Activated T-cell treated with anti-CD3 and anti-CD28 coated beads for 24 hours (primary cell): ENCODE results near the gene RPS6KL1.

ENCODE experiments used
- DNase-seq: peaks from one replicate; pipeline ENCODE4 v3.0.0-alpha.2; 2020; ENCODE audit warnings: low read depth

RPS6KL1 gene, protein sequence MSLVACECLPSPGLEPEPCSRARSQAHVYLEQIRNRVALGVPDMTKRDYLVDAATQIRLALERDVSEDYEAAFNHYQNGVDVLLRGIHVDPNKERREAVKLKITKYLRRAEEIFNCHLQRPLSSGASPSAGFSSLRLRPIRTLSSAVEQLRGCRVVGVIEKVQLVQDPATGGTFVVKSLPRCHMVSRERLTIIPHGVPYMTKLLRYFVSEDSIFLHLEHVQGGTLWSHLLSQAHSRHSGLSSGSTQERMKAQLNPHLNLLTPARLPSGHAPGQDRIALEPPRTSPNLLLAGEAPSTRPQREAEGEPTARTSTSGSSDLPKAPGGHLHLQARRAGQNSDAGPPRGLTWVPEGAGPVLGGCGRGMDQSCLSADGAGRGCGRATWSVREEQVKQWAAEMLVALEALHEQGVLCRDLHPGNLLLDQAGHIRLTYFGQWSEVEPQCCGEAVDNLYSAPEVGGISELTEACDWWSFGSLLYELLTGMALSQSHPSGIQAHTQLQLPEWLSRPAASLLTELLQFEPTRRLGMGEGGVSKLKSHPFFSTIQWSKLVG

GRCh38 chr14:74922752-74923401 is at the start of gene RPS6KL1:
RPS6KL1 (minus strand) TSS chr14:74923260; CDS start chr14:74921541, 1,719 bp downstream.
- DNase-seq, result peak; percentile 66

DNA sequence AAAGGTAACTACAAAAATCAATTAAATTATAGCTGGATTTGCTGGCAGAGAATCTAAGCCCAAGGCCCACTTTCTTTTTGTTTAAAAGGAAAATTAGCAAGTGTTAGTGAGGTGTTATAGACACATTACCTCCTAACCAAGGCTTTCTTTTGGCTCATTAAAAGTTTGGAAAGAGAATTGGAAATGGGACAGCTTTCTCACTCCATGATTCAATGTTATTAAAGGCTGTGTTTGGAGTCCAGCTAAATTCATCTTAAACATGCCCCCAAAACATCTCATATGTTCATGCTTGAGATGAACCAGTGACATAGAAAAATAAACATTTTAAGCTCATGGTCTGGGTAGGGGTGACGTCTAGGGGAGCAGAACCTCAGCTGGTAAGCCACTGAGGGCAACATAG is 45.8 kb upstream of the RPS6KL1 start:
- DNase-seq, result no peak

- no peak for DNase-seq
These were observed 42.6 kb upstream of the RPS6KL1 start for GRCh38 chr14:74965486-74966153.

DNA sequence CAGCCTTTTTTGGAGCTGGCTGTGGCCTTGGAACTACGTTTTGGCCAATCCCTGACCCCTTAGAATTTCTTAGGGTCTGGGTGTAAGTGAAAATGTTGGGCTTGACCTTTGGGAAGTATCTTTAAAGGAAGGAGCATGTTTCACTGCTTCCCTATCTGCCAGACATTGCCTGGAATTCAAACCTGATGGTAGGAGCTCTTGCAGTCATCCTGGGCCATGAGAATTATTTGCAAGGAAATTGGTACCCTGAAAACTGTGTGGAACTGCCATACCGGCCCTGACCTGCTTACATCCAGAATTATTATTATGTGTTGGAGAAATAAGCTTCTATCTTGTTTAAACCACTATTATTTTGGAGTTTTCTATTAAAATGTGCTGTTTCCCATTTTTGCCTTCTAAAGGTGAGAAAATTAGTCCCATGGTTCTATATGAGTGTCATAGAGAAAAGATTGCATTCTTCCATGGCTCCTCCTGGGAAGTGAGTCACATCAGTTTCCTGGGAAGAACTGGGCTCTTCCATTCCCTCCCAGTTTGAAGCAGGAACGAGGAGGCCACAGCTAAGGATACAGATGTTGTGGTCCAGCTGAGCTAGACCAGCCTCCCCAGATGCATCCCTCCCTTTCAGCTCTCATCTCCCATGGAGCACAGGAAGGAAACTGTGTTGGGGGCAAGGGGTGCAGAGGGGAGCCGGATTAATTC is 41.9 kb upstream of the RPS6KL1 start:
- no peak for DNase-seq

DNA sequence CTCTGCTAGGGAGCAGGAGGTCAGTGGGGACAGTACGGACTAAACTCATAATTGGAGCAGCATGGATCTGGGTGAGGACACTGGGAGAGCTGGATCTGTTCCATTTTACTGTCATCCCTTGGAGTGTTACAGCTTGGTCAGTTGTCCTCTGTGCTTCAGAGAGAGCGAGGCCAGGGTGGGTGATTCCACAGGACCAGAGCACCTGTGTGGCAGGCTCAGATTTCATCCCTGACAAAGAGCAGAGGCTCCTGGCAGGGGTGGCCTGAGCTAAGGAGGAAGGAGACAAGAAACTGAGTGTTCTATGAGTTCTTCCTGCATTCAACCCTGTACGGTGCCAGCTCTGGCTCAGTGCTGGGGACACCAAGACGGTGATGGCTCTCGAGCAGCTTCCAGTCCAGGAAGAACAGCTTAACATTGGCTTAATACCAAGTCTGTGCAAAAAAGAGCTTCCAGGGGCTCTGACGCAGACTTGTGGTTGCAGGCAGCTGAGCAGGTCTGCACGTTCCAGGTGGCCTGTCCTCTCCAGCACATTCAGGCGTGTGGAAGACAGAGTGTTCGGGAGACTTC is 40.7 kb upstream of the RPS6KL1 start:
- DNase-seq, result no peak

DNA sequence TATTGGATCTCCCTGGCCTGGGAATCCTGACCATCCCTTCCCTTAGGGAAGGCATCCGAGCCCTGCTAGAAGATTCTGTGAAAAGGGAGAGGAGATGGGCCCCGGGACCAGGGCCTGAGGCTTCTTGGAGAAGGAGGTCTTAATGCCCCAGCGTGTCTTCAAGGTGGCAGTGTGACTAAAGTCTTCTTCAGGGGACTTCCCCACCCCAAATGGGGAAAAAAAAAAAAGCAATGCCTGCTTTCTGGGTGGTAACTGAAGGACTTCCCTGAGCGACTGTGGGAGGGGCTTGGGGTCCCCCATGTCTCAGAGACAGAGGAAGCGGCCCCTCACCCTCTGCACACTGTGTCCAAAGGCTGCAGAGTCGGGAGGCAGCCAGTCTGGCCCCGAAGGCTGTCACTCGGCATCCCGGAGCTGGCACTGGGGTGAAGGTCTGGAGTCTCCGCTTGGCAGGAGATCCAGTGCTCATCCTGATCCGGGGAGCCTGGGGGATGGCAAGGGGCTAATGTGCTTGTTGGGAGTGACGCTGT is 40.2 kb upstream of the RPS6KL1 start:
- no peak for DNase-seq

- no peak for DNase-seq
These were observed 39.4 kb upstream of the RPS6KL1 start for GRCh38 chr14:74962493-74962892.

DNA sequence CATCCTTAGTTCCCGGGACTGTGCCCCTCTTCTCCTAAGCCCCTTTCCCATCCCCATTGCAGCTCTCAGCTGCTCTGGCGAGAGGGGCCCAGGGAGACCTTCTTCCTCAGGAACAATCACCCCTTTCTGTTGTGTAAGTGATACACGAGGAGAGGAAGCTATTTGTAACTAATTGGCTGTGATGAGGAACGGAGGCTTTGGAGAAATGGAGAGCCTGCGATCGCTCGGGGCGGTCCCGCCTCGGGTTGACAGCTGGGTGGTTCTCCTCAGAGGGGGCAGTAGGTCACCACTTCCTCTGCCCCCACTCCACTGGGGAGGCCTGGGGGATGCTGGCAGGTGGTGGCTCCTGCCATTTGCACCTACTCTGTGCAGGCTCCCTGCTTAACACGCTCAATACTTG is 39.0 kb upstream of the RPS6KL1 start:
- DNase-seq, result no peak

GRCh38 chr14:74961238-74961911 is 38.3 kb upstream of the RPS6KL1 start:
- no peak for DNase-seq

DNA sequence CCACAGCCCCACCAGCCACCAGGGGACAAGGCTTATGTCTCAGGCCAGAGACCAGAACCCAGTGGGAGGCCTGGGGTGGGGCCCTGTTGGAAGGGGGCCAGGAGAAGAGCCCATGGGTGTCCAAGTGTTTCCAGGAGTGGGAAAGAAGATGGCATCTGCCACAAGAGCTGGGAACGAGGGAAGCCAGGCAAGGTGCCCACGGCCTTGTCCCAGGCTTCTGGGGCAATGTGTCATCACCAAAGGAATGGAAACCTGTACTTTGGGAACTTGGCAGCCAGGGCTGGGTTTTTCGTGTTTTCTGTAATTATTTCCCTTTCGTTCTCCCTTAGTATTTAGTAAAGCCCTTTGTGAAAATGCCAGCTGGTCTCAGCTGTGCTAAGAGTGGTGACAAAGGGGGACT is 37.7 kb upstream of the RPS6KL1 start:
- no peak for DNase-seq

DNA sequence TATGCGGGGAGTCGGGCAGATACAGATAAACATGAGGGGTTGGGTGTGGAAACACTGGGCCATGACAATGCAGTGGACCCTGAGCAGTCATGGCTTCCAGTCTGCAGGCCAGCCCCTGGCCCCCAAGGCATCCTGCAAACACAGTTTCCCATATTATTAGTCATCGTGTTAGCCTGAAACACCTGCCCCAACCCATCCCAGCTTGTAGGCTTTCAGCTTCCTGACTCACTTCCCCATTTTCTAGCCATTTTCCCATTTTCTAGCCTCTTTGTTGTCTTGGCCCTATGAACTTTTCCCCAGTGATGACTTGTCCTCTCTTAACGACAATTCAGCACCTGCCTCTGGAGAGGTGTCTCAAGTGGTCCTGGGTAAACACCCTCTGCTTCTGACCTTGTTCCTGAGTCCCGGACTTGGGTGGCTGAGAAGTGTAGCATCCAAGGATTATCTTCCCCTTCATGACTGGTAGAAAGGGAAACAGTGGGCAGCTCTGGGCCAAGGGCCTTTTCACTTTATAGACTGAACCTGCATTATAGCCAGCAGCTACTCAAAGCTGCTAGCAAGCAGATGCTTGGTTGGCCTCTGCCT is 36.6 kb upstream of the RPS6KL1 start:
- DNase-seq, result no peak

DNA sequence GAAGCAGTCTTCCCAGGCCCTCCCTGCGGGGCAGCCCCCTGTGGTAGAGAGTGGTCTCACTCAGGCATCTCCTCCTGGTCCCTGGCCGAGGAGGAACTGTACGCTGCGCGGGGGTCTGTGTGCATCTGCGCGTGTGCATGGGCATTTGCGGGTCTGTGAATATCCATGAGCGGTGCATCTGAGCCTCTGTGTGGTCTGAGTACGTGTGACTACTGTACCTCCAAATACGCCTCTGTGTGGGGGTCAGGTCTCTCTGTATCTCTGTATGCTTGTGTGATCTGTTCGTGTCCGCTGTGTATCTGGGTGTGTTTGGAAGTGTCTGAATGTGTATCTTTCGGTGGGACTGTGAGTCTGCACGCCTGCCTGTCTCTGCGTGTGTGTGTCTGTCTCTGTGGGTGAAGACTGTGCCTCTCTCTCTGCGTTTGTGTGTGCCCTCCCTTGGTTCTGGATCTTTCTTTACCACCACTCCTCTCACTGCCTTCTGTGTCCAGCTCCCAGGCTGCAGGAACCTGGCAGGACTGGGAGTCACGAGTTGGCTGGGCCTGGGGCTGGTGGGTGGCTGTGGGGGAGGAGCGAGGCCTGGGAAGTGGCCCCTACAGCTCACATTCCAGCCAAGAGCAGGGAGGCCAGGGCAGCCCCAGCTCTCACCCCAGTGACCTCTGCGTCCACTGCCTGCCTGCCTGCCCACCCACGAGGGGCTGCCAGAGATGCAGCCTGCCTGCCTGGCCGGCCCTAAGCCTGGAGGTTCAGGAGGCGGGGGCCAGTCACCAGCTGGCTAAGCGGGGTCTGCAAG is 33.4 kb upstream of the RPS6KL1 start:
- no peak for DNase-seq

DNA sequence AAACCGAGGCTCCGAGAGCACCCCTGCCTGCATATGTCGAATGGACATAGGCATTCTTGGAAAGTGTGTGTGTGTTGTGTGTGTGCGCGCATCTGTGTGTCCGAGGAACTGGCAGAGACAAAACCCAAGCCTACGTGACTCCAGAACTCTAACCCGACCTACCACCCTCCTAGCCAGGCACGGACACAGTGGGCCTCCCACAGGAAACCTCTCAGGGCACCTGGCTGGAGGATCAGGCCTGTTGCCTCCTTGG is 32.9 kb upstream of the RPS6KL1 start:
- DNase-seq, result no peak

GRCh38 chr14:74955229-74956026 is 32.4 kb upstream of the RPS6KL1 start, which contains the start of gene PGF:
PGF (minus strand) TSS chr14:74955597; CDS start chr14:74955242, 355 bp downstream.
- DNase-seq, result no peak

GRCh38 chr14:74954947-74955228 is 31.8 kb upstream of the RPS6KL1 start:
- no peak for DNase-seq

DNA sequence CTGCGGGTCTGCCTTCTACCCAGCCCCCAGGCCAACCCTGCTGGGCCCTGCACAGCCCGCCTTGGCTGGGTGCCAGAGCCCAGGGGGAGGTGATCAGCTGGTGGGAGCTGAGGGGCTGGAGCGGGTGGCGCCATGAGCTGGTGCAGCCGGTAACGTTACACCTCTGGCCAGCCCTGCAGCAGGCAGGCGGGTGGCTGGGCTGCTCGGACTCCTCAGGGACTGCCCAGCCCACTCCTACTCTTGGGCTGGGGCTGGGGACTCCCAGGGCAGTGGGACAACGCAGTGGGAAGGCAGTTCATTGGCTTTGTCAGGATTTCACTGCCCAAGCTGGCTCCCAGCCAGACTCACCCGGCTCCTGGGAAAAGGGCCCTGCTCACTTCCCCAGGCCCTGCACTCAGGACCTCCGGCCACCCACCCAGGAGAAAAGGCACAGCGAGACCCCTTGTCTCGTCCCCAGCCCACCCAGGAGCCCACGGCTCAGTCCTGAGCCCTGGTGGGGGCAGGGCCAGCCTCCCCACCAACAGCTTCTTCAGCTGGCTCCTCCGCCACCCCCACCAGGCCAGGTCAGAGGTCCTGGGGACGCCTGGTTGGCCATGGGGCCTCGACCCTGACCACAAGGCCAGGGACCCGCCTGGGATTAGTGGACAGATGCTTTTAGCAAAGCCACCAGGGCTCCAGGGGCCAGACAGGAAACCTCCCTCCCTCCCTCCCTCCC is 31.3 kb upstream of the RPS6KL1 start:
- DNase-seq, result no peak

DNA sequence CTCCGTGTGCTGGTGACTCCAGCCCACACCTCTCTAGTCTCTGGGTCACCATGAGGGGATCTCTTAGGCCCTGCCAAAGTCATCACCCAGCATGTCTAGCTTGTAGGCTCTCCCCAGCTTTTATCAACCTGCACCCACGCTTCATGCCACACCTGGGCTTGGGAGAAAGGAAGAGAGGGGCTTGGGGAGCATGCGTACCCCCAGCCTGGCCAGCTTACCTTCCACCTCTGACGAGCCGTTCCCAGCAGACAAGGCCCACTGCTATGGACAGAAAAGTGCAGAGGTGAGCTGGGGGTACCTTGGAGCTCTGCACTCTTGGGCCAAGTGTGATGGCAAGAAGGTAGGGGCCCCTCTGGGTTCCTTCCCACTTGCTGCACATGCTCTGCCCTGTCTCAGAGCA is 30.6 kb upstream of the RPS6KL1 start:
- no peak for DNase-seq

DNA sequence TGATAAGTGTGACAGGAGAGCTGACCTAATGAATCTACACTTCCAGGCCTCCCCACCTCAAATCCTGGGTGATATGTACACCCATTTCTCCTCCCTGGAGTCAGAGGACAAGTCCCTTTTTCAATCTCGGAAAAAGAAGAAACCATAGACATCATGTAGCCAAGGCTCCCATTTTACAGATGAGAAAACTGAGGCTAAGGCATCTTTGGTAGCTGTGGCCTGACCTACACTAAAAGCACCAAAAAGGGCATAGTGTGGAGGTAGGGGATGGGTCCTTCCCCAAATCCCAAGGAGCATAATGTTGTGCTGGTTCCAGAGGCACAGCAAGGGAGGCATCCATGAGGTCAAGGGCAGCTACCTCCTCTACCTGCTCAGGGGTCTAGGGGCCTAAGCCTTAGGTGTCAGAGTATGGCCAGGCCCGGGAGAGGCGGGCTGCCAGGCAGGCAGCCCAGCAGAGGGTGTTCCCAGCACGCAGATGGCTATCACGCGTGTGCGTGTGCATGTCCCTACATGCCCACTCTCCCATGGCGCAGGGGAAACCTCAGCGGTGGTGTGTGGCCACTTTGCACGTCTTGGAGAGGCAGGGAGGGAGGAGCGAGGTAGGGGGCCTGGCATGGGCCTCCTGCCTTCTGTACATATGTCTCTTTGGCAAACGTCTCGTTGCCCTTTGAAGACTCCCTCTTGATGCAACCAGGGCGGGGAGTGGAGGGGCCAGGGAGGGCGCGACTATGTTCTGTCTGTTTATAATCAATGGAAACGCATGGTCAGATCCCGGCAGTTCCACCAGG is 29.8 kb upstream of the RPS6KL1 start:
- no peak for DNase-seq
